KMS-11 (cell line): ENCODE results near the gene ADGB.

Source experiments
- H2AFZ ChIP-seq: fragments of 200-600 bp; sonication (generic); 2 replicates; pipeline ENCODE4 v1.6.1; 2016; ENCODE audit warnings: antibody characterized with exemption, mixed run types, low read depth
- H3K27ac ChIP-seq: fragments of 200-600 bp; sonication (generic); 2 replicates; pipeline ENCODE4 v1.6.1; 2016; ENCODE audit warnings: mild to moderate bottlenecking, mixed run types
- H3K27me3 ChIP-seq: fragments of 200-600 bp; sonication (generic); 2 replicates; pipeline ENCODE4 v1.6.1; 2017; ENCODE audit warnings: mild to moderate bottlenecking, low read depth, mixed run types, moderate library complexity; ENCODE audit not compliant: insufficient read depth
- H3K36me3 ChIP-seq: fragments of 200-600 bp; sonication (generic); 2 replicates; pipeline ENCODE4 v1.6.1; 2017; ENCODE audit warnings: mild to moderate bottlenecking, mixed run types; ENCODE audit not compliant: insufficient read depth
- H3K4me1 ChIP-seq: fragments of 200-600 bp; sonication (generic); 2 replicates; pipeline ENCODE4 v1.6.1; 2016; ENCODE audit warnings: mild to moderate bottlenecking, low read depth, mixed run types; ENCODE audit not compliant: poor library complexity, severe bottlenecking
- H3K4me2 ChIP-seq: fragments of 200-600 bp; sonication (generic); 2 replicates; pipeline ENCODE4 v1.7.0; 2016; ENCODE audit warnings: mild to moderate bottlenecking, mixed run types
- H3K4me3 ChIP-seq: fragments of 200-600 bp; sonication (generic); IDR thresholded peaks from 2 replicates; pipeline ENCODE4 v1.6.1; 2017; ENCODE audit warnings: low read depth, low read length, mixed read lengths; ENCODE audit not compliant: insufficient read depth
- H3K79me2 ChIP-seq: fragments of 200-600 bp; sonication (generic); 2 replicates; pipeline ENCODE4 v1.6.1; 2016; ENCODE audit warnings: low read depth, mixed run types; ENCODE audit not compliant: insufficient read depth
- H3K9ac ChIP-seq: fragments of 200-600 bp; sonication (generic); 2 replicates; pipeline ENCODE4 v1.6.1; 2016; ENCODE audit warnings: mild to moderate bottlenecking, mixed run types
- H4K20me1 ChIP-seq: fragments of 200-600 bp; sonication (generic); 2 replicates; pipeline ENCODE4 v1.6.1; 2016; ENCODE audit warnings: mild to moderate bottlenecking, mixed run types; ENCODE audit not compliant: insufficient read depth
- CTCF ChIP-seq: fragments of 200-600 bp; sonication (generic); conservative IDR thresholded peaks from 2 replicates; pipeline ENCODE4 v1.6.1; 2017; ENCODE audit warnings: low read depth, mild to moderate bottlenecking, antibody characterized with exemption, low read length, moderate library complexity, mixed read lengths

Gene ADGB

DNA sequence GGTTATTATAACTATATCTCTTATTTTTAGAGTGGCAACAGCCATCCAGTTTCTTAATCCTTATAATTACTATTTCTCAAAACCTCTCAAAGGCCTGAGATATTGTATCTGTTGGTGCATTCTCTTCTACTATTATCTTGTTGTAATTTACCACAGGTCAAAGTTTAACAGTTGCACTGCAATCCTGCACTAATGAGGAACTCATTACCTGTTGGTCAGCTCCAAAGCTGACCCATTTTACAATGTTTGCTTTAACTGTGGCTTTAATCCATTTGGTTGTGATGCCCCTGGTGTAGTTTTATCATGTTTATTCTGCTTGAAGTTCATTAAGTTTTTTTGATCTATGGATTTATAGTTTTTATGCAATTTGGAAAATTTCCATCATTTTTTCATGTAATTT, 6.3 kb upstream of the ADGB start:
- Histone ChIP-seq H3K79me2 (no peaks in the 10 kb centered on the region), H3K27ac (no peak overlapping the region)
- no peak for TF ChIP-seq CTCF

DNA sequence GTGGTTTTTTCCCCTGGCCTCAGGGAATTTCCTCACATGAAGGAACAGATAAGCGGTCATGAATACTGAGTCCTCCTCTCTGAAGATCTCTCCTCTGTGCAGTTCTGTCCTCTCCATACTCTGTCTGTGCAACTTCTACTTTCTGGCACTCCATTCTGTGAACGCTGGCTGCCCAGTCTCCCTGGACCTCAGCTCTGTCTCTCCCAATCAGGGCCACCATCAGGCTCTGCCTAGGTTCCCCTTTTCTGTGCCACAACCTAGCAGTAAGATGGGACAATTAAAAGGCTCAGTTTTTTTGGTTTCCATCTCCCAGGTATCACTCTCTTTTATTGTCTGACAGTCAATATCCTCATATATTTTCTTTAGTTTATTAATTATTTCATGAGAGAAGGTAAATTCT, 4.8 kb upstream of the ADGB start:
- Histone ChIP-seq H3K9ac (no peak overlapping the region), H4K20me1 (no peaks in the 10 kb centered on the region), H2AFZ (no peak overlapping the region), H3K4me1 (no peaks in the 10 kb centered on the region), H3K4me3 (no peak overlapping the region), H3K27me3 (no peaks in the 10 kb centered on the region), H3K27ac (no peak overlapping the region), H3K79me2 (no peaks in the 10 kb centered on the region), H3K4me2 (no peak overlapping the region), H3K36me3 (no peaks in the 10 kb centered on the region)
- TF ChIP-seq CTCF, result no peak

More for the DNA sequence above, 6.3 kb upstream of the ADGB start:
- Histone ChIP-seq H2AFZ (no peak overlapping the region), H3K4me3 (no peak overlapping the region), H3K9ac (no peak overlapping the region), H3K4me1 (no peaks in the 10 kb centered on the region), H3K4me2 (no peak overlapping the region), H3K27me3 (no peaks in the 10 kb centered on the region), H4K20me1 (no peaks in the 10 kb centered on the region), H3K36me3 (no peaks in the 10 kb centered on the region)

DNA sequence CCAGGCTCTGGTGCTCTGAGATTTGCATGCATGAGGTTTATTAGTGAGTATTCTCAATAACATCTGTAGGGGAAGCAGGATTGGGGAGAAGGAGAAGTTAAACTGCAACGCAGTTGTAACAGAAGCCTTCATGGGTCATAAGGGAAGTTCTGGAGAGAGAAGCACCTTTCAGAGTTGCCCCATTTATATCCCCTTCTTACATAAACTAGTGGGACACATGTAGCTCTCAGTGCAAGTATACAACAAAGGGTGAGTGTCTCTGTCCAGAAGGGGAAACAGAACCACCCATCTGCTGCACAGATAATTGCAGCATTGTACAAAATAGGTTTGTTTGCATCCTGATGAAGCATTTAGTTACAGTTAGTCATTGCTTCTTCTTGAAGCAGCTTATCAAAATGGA, 4.3 kb upstream of the ADGB start:
- no peaks in the 10 kb centered on the region for H4K20me1 ChIP-seq
- no peaks in the 10 kb centered on the region for H3K79me2 ChIP-seq
- H3K9ac ChIP-seq, result no peak overlapping the region
- H3K27me3 ChIP-seq, result no peaks in the 10 kb centered on the region
- H2AFZ ChIP-seq, result no peak overlapping the region
- no peak overlapping the region for H3K4me2 ChIP-seq
- H3K27ac ChIP-seq, result no peak overlapping the region
- no peaks in the 10 kb centered on the region for H3K36me3 ChIP-seq
- no peak overlapping the region for H3K4me3 ChIP-seq
- no peak for TF ChIP-seq CTCF
- H3K4me1 ChIP-seq, result no peaks in the 10 kb centered on the region

DNA sequence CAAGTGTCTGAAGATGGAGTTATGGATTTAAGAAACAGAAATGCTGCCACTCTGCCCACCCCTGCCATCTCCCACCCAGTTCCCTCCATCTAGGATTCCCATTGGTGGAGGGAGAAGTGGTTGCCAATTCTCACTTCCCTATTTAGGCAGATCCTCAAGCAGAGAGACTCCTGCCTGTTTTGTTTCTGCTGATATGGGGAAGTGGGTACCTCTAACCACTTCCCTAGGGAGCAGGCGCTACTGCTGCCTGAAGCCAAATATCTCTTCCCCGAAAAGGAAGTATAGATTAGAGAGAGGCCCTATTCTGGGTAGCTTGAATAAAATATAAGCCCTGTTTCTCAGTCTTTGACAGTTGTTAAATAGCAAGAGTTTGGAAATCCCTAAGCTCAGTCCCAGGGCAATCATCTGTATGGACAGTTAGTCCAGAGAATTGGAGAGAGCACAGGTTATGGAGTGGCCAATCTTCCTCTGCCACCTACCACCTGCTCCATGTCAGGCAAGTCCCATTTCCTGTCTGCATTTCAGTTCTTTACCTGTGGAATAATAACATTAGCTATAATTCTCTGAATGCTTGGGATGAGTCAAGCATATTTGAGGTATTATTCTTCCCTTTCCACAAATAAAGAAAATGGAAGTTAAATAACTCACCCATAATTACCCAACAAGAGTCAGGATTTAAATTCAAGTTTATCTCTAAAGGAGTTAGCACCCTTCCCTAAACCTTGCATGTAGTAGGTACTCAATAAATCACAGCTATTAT, 2.6 kb upstream of the ADGB start:
- H3K27me3 ChIP-seq, result no peaks in the 10 kb centered on the region
- H4K20me1 ChIP-seq, result no peaks in the 10 kb centered on the region
- H3K27ac ChIP-seq, result no peak overlapping the region
- H2AFZ ChIP-seq, result no peak overlapping the region
- no peak for TF ChIP-seq CTCF
- H3K4me2 ChIP-seq, result no peak overlapping the region
- H3K4me1 ChIP-seq, result no peaks in the 10 kb centered on the region
- H3K4me3 ChIP-seq, result no peak overlapping the region
- H3K79me2 ChIP-seq, result no peaks in the 10 kb centered on the region
- H3K9ac ChIP-seq, result no peak overlapping the region
- no peaks in the 10 kb centered on the region for H3K36me3 ChIP-seq
